ENCODE results near the gene FBXO40.

GRCh38 chr3:121566773-121567172, 26.4 kb upstream of the FBXO40 start:
- TF ChIP-seq EZH2 (IDR thresholded peaks at IDR 0.05; ENCODE audit: borderline replicate concordance, low read depth, low read length, severe bottlenecking): no peak
- no peak for TF ChIP-seq CTCF (IDR thresholded peaks at IDR 0.05; ENCODE audit: borderline replicate concordance, extremely low read depth, low read length, poor library complexity, severe bottlenecking)

All from DND-41 (cell line).